ENCODE measurements around the gene SALL1.

DNA sequence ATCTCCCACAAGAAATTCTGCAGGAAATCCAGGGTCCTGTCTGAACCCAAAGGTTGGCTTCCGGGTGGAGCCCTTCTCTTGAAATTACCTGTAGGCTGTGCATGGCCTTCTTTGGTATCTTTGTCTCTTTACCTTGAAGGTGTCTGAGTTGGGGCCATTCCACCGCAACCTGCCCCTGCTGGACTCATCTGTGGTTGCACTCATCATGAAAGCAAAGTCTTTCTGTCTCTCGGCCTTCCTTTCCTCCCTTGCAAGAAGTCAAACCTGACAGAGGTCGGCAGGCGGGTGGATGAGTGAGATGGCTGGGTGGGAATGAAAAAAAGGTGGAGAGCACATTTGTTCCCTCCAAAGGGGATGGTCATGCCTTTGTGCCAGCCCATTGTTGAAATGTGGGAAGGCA is 25.1 kb downstream of the SALL1 start:
- TF ChIP-seq, protein P1, sequence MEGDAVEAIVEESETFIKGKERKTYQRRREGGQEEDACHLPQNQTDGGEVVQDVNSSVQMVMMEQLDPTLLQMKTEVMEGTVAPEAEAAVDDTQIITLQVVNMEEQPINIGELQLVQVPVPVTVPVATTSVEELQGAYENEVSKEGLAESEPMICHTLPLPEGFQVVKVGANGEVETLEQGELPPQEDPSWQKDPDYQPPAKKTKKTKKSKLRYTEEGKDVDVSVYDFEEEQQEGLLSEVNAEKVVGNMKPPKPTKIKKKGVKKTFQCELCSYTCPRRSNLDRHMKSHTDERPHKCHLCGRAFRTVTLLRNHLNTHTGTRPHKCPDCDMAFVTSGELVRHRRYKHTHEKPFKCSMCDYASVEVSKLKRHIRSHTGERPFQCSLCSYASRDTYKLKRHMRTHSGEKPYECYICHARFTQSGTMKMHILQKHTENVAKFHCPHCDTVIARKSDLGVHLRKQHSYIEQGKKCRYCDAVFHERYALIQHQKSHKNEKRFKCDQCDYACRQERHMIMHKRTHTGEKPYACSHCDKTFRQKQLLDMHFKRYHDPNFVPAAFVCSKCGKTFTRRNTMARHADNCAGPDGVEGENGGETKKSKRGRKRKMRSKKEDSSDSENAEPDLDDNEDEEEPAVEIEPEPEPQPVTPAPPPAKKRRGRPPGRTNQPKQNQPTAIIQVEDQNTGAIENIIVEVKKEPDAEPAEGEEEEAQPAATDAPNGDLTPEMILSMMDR (IDR thresholded peaks at IDR 0.05) = no peak
- TF ChIP-seq POLR2A (IDR thresholded peaks at IDR 0.05) = no peak
